ENCODE results near the gene PRKN.

Gene PRKN

DNA sequence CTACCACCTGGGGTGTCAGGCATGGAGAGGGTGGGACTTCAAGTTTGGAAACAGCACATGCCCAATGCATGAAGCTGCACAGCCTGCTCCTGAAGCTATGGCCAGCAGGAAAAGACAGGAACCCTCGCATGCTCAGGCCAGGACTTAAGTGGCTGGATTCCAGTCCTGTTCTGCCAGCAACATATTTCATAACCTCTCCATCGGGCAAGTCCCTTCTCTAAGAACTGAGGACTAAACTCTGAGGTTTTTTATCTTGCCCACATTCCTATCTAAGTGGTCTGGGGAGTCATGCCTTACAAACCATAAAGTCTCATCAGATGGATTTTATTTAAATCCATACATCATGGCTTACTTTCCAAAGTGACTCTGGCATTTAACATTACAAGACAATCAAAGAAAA is 1426.2 kb downstream of the PRKN start:
- Histone ChIP-seq H3K4me2 (ENCODE audit: low read depth, low read length) (no peak overlapping the region), H3K9me3 (replicated peaks; ENCODE audit: insufficient read depth, low read length) (no peaks in the 10 kb centered on the region), H3K79me2 (ENCODE audit: low read length) (no peaks in the 10 kb centered on the region), H3K27ac (ENCODE audit: low read length) (no peak overlapping the region), H3K9me2 (replicated peaks; ENCODE audit: insufficient read depth, low read length) (no peaks in the 10 kb centered on the region), H3F3A (ENCODE audit: insufficient read depth, low read length) (no peaks in the 10 kb centered on the region), H3K4me1 (ENCODE audit: low read length) (no peaks in the 10 kb centered on the region), H3K27me3 (replicated peaks; ENCODE audit: insufficient read depth, low read length) (no peaks in the 10 kb centered on the region), H2AFZ (ENCODE audit: low read length) (no peak overlapping the region), H3K36me3 (replicated peaks; ENCODE audit: insufficient read depth, low read length) (no peaks in the 10 kb centered on the region), H3K9ac (ENCODE audit: low read length) (no peak overlapping the region), H3K4me3 (ENCODE audit: low read length) (no peak overlapping the region), H4K20me1 (ENCODE audit: insufficient read depth, low read length) (no peaks in the 10 kb centered on the region)
- no peak for DNase-seq
- TF ChIP-seq, protein P1, sequence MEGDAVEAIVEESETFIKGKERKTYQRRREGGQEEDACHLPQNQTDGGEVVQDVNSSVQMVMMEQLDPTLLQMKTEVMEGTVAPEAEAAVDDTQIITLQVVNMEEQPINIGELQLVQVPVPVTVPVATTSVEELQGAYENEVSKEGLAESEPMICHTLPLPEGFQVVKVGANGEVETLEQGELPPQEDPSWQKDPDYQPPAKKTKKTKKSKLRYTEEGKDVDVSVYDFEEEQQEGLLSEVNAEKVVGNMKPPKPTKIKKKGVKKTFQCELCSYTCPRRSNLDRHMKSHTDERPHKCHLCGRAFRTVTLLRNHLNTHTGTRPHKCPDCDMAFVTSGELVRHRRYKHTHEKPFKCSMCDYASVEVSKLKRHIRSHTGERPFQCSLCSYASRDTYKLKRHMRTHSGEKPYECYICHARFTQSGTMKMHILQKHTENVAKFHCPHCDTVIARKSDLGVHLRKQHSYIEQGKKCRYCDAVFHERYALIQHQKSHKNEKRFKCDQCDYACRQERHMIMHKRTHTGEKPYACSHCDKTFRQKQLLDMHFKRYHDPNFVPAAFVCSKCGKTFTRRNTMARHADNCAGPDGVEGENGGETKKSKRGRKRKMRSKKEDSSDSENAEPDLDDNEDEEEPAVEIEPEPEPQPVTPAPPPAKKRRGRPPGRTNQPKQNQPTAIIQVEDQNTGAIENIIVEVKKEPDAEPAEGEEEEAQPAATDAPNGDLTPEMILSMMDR (IDR thresholded peaks at IDR 0.05; ENCODE audit: low read length) = no peak
- TF ChIP-seq EZH2 (optimal IDR thresholded peaks at IDR 0.05; ENCODE audit: low read depth, low read length) (no peak), EZH2phosphoT487 (IDR thresholded peaks at IDR 0.05; ENCODE audit: low read length) (no peak)

DNA sequence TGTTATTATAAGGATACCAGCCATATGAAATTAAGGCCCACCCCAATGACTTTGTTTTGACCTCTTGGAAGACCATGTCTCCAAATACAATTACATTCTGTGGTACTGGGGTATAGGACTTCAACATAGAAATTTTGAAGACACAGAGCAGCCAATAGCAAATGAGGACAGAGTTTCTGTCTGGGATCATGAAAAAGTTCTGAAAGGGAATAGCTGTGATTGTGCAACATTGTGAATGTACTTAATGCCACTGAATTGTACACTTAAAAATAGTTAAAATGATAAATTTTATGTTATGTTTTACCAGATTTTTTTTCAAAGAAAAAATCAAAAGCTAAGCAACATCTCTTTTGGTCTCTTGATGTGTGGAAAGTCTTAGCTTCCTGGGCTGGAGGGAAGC is 1426.7 kb downstream of the PRKN start:
- Histone ChIP-seq H3K9me3 (replicated peaks; ENCODE audit: insufficient read depth, low read length) (no peaks in the 10 kb centered on the region), H3K9me2 (replicated peaks; ENCODE audit: insufficient read depth, low read length) (no peaks in the 10 kb centered on the region), H2AFZ (ENCODE audit: low read length) (no peak overlapping the region), H3K4me3 (ENCODE audit: low read length) (no peak overlapping the region), H3K27ac (ENCODE audit: low read length) (no peak overlapping the region), H3K9ac (ENCODE audit: low read length) (no peak overlapping the region), H4K20me1 (ENCODE audit: insufficient read depth, low read length) (no peaks in the 10 kb centered on the region), H3K4me2 (ENCODE audit: low read depth, low read length) (no peak overlapping the region), H3K36me3 (replicated peaks; ENCODE audit: insufficient read depth, low read length) (no peaks in the 10 kb centered on the region), H3F3A (ENCODE audit: insufficient read depth, low read length) (no peaks in the 10 kb centered on the region), H3K79me2 (ENCODE audit: low read length) (no peaks in the 10 kb centered on the region), H3K4me1 (ENCODE audit: low read length) (no peaks in the 10 kb centered on the region), H3K27me3 (replicated peaks; ENCODE audit: insufficient read depth, low read length) (no peaks in the 10 kb centered on the region)
- no peak for TF ChIP-seq EZH2phosphoT487 (IDR thresholded peaks at IDR 0.05; ENCODE audit: low read length)
- no peak for DNase-seq

DNA sequence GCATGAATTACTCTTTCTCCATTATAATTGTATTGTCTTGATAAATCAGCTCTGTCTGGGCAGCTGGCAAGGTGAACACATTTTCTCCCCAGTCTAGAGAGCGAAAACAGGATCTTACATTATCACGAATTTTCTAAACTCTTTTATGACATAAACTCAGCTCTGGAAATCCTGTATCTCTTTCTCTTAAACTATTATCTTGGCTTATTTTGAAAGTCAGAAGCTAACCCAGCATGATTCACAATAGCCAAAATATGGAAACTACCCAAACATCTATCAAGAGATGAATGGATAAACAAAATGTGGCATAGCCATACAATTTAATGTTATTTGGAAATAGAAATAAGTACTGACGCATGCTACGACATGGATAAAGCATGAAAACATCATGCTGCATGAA is 1427.8 kb downstream of the PRKN start:
- no peak overlapping the region for H3K4me2 ChIP-seq (ENCODE audit: low read depth, low read length)
- H3K9ac ChIP-seq (ENCODE audit: low read length) = no peak overlapping the region

More for the DNA sequence above, 1427.8 kb downstream of the PRKN start:
- TF ChIP-seq, protein P1 (IDR thresholded peaks at IDR 0.05; ENCODE audit: low read length) = no peak
- no peak for TF ChIP-seq EZH2phosphoT487 (IDR thresholded peaks at IDR 0.05; ENCODE audit: low read length)
- no peak for TF ChIP-seq EZH2 (optimal IDR thresholded peaks at IDR 0.05; ENCODE audit: low read depth, low read length)
- no peaks in the 10 kb centered on the region for H3K9me2 ChIP-seq (replicated peaks; ENCODE audit: insufficient read depth, low read length)
- no peaks in the 10 kb centered on the region for H3K27me3 ChIP-seq (replicated peaks; ENCODE audit: insufficient read depth, low read length)
- H3F3A ChIP-seq (ENCODE audit: insufficient read depth, low read length) = no peaks in the 10 kb centered on the region
- H3K27ac ChIP-seq (ENCODE audit: low read length) = no peak overlapping the region
- H3K4me3 ChIP-seq (ENCODE audit: low read length) = no peak overlapping the region
- no peaks in the 10 kb centered on the region for H3K9me3 ChIP-seq (replicated peaks; ENCODE audit: insufficient read depth, low read length)
- H3K79me2 ChIP-seq (ENCODE audit: low read length) = no peaks in the 10 kb centered on the region
- no peaks in the 10 kb centered on the region for H4K20me1 ChIP-seq (ENCODE audit: insufficient read depth, low read length)
- no peak for DNase-seq
- H3K36me3 ChIP-seq (replicated peaks; ENCODE audit: insufficient read depth, low read length) = no peaks in the 10 kb centered on the region
- H2AFZ ChIP-seq (ENCODE audit: low read length) = no peak overlapping the region
- no peaks in the 10 kb centered on the region for H3K4me1 ChIP-seq (ENCODE audit: low read length)
